NCI-H2081 treated with DMSO at 0.1 percent for 48 hours (cell line): Measurements from ENCODE around the gene STPG3.
"Not testable (repeated sequence)": the region's sequence is repeated elsewhere in the genome, so short reads cannot be mapped to it uniquely, and the experiment has no call there.

Experiments
- DNase-seq: peaks from one replicate; lab custom pipeline; 2025; lab: John Stamatoyannopoulos, UW

The STPG3 gene

DNA sequence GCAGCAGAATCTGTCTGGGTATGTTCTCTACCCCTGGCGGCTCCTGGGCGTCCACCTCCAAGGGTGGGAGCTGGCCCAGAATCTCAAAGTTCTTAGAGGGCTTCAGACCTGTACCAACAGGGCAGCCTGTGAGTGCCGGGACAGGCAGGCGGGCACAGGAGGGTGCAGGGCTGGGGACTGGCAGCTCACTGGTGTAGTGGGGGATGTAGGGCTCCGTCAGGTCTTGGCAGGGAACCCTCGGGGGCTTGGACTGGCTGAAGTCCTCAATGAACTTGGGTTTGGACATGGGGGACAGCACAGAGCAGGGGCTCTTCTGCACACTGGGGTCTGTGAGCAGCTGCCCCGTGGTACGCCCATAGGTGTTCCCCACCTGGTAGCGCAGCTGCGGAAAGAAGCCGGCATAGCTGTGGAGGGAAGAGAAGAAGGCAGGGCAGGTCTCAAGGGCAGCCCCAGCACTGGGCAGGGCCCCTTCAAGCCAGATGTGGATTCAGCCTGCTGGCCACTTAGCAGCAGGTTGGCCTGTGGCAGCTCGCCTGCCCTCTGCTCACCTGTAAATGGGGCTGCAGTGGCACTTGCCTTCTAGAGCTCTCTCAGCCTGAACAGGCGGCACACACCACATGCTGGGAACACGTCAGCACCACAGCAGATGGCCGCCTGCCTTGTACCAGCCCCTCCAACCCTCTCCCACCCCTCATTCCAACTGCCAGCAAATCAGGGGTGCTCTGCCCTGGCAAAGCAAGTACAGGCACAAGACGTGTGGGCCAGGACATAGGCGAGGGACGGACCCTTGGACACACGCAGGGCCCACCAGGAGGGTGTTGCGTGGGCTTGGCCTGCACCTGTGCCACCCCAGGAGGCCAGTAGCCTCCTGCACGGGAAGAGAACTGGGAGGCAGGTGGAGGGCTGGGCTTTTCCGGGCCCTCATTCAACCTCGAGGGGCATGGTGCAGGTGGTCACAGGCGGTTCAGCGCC lies 5.3 kb upstream of the STPG3 start:
- no peak for DNase-seq

DNA sequence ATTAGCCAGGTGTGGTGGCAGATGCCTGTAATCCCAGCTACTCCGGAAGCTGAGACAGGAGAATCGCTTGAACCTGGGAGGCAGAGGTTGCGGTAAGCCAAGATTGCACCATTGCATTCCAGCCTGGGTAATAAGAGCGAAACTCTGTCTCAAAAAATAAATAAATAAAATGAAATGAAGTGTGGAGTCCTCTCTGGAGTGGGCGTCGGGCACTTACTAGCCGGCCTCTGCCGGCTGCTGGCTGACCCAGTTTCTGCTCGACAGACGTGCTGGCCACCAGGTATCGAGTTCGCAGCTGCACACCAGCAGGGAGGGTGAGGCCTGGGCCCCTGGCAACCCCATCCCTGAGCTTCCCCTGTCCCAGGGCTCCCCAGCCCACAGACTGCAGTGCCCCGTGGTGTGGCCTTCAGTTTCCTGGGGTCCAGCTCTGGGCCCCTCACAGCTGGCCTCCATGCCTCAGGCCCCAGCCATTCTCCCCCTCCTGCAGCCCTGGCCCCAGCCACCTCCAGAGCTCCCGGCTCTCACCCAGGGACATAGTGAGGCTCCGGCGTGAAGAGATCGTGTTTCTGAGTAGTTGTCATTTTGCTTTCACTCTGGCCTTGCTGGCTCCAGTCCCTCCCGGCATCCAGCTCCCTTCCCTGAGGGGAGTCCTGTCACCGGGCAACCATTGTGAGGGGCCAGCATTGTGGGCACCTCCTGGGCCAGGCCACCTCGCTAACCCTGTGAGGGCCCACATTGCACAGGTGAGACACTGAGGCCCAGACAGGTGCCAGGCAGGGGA lies 3.8 kb upstream of the STPG3 start:
- no peak for DNase-seq

DNA sequence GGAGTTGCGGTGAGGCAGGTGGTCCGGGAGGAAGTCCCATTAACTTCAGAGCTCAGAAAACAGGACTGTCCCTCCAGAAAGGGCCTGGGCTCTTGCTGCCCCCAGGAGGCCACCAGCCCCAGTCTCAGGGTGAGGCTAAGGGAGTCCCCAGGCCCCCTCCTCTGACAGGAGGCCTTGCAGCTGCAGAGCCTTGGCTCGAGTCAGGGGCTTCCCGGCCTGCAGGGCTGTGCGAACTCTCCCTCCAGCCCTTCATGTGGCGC lies 3.2 kb upstream of the STPG3 start:
- no peak for DNase-seq

DNA sequence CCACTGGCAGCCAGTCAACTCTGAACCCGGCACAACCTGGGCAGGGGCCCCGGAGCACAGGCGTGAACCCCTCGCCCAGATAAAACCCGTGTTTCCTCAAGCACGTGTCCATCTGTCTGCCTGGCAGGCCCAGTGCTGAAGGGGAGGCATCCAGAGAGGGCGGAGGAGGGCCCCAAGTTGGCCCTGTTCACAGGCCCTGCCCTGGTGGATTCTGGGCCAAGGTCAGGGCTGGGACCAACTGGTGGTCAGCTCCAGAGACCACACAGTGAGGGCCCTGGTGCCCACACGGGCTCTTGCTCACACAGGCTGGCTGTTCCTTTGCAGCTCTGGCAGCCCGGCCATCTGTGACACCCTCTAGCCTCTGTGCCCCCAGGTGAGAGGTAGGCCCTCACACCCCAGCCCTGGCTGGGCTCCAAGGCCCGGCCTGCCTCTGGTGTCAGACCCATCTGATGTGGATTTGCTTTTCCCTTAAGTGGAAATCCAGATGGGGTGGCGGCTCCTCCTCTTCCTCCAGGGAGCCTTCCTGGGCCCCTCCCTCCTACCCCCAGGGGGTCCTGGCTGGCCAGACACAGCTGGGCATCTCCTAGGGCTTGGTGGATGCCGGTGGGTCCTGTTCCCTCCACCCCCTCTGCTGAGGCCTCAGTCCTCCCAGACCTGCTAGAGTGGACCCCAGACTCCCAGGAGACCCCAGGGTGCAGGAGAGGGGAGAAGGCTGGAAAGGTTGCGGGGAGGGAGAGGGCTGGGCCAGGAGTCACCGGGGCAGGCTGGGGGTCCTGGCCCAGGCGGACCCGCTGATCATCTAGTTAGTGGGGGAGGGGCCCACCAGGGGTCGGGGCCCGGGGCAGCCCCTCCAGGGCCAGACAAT lies 525 bp upstream of the STPG3 start:
- no peak for DNase-seq

DNA sequence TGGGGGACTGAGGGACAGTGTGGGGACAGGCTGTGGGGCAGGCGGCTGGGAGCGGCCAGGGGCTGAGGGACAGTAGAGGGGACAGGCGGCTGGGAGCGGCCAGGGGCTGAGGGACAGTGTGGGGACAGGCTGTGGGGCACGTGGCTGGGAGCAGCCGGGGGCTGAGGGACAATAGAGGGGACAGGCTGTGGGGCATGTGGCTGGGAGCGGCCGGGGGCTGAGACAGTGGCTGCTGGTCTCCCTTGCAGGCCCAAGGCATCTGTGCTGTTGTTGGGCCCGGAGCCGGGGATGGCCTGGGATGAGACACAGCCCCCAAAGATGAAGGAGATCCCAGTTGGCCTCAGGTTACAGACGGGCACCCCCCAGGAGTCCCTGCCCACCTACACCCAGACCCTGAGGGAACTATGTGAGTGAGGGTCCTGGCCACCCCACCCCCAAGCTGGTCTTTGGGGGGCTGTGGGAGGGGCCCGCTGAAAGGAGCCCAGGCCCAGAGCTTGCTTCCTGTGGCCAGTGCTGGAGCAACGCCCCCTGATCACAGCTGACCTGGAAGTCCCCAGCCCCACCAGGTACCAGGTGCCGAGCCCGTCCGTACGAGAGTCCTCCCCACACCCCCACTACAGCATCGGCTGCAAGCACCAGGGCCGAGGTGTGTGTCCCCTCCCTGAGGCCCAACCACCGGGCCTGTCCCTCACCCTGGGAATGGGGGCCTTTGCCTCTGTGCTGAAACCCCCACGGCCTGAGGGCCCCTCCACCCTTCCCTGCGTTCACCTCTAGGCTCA lies 593 bp downstream of the STPG3 start:
- no peak for DNase-seq

DNA sequence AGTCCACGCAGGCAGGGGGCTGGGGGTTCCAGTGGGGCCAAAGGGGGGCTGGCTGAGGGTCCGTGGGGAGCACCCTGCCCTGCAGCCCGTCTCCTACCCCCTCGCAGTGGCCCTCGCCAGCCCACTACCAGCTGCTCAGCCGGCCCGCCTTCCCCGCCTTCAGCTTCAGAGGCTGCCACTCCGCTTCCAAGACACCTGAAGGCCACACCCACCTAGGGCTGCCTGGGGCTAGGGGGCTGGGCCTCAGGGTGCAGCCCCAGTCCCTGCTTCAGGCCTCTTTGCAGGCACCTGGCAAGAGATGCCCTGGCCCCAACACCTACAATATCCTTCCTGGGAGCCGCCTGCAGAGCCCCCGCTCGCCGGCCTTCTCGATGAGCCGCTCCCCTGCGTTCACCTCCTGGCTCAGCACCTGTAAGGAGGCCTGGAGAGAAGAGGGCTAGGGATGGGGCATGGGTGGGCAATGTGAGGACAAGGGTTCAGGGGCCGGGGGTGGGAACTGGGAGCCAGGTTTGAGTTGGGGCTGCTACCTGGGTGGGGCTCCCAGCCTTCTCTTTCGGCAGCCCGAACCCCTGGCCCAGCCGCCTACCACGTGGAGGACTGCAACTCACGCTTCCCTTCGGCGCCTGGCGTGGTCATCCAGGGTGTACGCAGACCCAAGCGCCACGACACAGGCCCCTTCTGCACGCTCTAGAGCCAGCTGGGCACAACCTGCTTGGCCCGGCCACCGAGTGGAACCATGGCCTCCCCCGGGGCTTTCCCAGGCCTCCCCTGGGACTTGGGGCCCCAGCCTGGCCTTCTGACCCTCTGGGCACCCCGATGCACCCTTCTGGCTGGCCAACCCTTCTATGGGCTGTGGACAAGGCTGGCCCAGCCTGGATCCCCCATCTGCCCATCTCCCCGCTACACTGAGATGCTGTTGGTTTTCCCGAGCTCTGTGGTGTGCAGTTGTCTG lies 1.7 kb downstream of the STPG3 start:
- DNase-seq, result no peak

DNA sequence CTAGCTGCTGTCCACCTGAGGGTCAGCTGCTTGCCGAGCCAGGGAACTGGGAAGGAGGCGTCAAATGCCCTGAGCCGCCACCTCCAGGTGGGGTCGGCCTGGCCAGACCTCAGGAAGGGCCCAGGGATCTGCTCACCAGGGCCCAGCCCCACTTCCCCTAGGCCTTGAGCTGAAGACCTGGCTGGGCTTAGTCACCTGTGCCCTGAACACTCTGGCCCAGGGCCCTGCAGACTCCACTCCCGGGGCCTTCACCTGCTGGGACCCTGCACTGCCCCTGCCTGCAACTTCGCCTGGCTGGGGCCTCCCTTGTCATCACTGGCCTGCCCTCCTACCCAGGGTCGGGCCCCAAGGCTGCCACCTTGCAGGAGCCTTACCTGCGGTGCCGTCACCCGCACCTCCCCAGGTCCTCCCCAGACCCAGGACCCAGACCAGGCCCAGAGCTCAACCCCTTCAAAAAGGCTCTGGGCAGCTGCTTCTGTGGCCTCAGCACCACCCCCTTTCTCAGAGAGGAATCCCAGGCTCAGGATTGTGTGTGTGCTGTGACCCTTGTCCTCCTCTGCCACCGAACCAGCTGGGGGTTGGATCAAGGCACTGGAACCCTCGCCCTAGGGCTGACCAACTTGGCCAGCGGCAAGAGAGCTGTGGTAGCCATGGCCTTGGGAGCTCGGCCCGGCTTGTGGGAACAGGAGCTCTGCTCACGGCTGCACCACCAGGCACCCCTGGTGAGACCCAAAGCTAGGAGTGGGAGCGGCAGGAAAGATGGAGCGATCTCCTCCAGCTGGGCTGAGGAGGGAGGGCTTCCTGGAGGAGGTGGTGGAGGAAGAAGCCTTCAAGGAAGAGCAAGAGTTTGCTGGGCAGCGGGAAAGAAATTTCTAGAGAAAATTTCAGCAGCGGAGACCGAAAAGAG lies 2.9 kb downstream of the STPG3 start:
- no peak for DNase-seq

DNA sequence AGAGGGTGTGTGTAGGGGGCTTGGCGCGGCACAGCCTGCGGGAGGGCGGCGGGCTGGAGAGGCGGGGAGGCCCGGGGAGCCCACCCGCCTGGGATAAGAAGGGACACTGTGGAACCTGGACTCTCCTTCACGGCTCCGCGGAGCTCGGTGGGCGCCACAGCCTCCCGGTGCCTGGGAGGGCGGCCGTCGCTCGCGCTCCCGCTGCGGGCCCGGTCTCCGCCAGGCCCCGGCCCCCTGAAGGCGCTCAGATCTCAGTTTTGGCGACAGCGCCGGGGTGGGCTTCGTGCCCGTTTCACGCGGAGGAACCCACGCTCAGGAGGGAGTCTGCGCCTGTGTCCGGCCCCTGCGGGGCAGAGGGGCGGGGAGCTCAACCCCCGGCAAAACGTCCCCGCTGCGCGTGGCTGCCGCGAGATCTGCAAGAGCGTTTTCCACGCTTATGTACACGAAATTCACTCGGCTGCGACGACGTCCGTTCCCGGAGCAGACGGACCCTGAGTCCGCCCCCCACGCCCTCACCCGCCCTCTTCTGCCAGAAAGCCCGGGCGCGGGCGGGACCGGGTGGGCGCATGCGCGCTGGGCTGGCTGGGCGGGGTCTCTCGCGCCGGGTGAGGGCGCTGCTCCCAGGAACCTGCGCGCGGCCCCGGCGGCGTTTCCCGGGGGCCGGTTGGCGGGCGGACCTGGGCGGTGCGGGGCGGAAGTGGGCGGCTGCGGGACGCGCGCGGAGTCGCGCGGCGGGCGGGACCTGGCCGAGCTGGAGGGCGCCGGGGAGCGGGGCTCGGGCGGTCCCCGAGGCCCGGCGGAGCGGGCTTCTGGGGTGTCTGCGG lies 3.8 kb downstream of the STPG3 start, which contains the start of gene NELFB:
NELFB (plus strand) TSS at position 704 of the 824 bp plus-strand sequence.
- DNase-seq, result peak; percentile 33

DNA sequence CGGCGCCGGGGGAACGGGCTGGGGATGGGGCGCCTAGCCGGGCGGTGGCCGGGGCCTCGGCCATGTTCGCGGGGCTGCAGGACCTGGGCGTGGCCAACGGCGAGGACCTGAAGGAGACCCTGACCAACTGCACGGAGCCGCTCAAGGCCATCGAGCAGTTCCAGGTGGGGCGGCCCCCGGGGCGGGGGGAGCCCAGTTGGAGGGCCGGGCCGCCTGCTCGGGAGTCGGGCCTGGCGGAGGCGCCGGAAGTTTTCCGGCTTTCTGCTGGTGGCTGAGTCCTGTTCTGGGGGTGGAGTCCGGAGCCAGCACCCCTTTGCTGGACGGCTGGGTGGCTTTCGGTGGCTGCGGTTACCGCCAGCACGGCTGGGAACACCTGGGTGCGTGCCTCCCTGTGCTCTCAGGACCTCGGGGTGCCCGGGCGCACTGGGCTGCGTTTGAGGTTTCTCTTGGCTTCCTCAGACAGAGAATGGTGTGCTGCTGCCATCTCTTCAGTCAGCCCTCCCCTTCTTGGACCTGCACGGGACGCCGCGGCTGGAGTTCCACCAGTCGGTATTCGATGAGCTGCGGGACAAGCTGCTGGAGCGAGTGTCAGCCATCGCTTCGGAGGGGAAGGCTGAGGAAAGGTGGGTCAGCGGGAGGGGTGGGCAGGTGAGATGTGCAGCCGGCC lies 4.5 kb downstream of the STPG3 start:
- DNase-seq, result no peak

DNA sequence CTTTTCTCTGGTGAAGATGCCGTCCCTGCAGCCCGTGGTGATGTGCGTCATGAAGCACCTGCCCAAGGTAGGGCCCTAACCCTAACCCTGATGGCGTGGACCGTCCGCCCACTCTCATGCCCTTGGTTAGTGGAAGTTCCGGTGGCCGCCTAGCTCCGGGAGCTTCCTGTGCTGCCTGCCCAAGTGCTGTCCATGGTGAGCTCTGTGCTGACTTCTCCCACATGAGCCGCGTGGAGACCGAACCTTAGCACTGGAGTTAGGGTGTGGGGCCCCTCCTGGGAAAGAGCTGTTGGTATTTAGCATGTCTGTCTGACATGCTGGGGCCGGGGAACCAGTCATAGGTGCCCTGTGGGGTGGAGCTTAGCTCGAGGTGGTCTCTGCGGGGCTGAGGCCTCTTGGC lies 5.3 kb downstream of the STPG3 start:
- no peak for DNase-seq

DNA sequence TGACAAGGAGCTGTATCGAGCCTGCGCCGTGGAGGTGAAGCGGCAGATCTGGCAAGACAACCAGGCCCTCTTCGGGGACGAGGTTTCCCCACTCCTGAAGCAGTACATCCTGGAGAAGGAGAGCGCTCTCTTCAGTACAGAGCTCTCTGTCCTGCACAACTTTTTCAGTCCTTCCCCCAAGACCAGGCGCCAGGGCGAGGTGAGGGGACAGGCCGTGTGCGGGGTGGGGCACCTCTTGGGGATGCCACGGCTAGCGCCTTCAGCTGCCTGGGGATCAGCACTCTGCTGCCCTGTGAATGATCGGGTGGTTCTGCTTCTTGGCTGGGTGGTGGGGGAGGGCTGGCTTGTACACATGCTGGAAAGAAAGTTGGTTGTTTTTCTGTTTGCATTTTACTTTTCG lies 5.8 kb downstream of the STPG3 start:
- DNase-seq, result no peak

DNA sequence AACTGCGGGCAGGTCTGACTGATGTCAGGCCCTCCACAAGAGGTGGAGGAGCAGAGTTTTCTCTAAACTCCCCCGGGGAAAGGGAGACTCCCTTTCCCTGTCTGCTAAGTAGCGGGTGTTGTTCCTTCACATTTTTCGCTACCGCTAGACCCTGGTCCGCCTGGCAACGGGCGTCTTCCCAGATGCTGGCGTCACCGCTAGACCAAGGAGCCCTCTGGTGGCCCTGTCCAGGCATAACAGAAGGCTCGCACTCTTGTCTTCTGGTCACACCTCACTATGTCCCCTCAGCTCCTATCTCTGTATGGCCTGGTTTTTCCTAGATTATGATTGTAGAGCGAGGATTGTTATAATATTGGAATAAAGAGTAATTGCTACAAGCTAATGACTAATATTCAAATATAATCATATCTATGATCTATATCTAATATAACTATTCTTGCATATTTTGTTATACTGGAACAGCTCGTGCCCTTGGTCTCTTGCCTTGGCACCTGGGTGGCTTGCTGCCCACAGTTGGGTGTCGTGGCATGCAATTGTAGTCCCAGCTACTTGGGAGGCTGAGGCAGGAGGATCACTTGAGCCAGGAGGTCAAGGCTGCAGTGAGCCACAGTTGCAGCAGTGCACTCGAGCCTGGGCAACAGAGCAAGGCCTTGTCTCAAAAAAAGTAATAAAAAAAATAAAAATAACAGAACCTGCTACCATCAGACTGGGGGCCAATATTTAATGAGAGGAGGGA lies 11.3 kb downstream of the STPG3 start:
- DNase-seq, result not testable (repeated sequence)

DNA sequence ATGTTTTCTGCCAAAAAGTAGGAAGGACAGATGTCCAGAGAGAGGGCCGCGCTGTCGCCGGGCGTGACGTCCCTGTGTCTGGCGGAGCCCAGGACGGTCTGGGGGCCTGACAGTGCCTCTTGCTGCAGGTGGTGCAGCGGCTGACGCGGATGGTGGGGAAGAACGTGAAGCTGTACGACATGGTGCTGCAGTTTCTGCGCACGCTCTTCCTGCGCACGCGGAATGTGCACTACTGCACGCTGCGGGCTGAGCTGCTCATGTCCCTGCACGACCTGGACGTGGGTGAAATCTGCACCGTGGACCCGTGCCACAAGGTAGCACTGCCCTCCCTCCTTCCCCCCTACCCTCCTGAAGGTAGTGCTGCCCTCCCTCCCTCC lies 11.8 kb downstream of the STPG3 start:
- no peak for DNase-seq

DNA sequence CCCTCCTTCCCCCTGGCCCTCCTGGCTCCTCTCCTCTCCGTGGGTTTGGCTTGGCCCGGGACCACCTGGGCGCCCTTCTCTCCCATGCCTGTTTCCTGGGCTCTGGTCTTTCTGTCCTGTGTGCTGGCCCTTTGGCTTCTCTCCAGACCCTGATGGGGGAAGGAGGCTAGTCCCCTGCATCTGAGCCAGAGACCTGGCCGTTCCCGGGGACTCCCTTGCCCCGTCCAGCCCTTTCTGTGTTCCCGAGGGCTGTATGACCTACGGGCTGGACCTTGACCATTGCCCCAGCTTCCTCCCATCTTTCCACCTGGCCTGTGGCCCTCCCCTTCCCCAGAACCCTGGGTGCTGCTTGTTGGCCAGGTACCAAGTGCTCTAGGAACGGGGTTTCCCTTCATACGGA lies 12.4 kb downstream of the STPG3 start:
- DNase-seq, result no peak

DNA sequence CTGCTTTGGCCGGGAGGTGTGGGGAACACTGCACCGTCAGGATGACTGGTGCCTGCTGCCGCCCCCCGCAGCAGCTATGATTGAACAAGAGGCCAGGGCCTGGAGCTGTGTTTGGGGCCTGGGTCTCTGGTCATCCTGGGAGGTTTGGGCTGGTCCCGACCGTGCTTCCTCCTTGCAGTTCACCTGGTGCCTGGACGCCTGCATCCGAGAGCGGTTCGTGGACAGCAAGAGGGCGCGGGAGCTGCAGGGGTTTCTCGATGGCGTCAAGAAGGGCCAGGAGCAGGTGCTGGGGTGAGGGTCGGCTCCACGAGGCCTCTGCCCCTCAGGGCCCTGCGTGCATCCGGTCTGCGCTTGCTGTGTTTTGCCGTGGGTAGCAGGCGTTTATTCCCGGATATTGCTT lies 13.0 kb downstream of the STPG3 start:
- DNase-seq, result no peak

DNA sequence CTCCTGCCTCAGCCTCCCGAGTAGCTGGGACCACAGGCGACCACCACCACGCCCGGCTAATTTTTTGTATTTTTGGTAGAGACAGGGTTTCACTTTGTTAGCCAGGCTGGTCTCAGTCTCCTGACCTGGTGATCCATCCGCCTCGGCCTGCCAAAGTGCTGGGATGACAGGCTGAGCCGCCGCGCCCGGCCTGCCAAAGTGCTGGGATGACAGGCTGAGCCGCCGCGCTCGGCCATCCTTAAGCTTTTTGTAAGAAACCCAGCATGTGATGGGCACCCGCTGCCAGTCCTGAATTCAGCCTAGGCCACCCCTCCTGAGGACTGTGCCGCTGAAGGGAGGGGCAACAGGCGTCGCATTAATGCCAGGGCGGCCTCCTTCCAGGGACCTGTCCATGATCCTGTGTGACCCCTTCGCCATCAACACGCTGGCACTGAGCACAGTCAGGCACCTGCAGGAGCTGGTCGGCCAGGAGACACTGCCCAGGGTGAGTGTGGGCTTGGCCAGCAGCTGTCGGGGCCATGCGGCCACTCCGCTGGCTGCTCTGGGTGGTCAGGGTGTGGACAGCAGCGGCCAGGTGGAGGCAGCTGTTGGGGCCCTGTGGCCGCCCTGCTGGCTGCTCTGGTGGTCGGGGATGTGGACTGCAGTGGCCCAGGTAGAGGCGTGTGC lies 14.5 kb downstream of the STPG3 start:
- no peak for DNase-seq

DNA sequence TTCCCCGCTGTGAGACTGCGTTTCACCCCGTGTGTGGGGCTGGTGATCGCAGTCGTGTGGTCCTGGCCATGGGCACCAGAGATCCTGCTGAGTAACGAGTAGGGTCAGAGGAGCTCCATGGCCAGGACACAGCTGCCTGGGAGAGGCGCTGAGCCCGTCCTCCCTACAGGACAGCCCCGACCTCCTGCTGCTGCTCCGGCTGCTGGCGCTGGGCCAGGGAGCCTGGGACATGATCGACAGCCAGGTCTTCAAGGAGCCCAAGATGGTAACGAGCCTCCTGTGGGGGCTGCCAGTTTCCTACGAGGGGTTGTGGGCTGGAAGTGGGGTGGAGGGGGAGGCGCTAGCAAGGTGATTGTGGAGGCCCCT lies 15.1 kb downstream of the STPG3 start:
- no peak for DNase-seq
